Measurements from ENCODE around the gene TMBIM1.

GRCh38 chr2:218271487-218271797 is 20.9 kb downstream of the TMBIM1 start:
- TF ChIP-seq EP300 (IDR thresholded peaks at IDR 0.05), result no peak
- TF ChIP-seq, protein P1, sequence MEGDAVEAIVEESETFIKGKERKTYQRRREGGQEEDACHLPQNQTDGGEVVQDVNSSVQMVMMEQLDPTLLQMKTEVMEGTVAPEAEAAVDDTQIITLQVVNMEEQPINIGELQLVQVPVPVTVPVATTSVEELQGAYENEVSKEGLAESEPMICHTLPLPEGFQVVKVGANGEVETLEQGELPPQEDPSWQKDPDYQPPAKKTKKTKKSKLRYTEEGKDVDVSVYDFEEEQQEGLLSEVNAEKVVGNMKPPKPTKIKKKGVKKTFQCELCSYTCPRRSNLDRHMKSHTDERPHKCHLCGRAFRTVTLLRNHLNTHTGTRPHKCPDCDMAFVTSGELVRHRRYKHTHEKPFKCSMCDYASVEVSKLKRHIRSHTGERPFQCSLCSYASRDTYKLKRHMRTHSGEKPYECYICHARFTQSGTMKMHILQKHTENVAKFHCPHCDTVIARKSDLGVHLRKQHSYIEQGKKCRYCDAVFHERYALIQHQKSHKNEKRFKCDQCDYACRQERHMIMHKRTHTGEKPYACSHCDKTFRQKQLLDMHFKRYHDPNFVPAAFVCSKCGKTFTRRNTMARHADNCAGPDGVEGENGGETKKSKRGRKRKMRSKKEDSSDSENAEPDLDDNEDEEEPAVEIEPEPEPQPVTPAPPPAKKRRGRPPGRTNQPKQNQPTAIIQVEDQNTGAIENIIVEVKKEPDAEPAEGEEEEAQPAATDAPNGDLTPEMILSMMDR (IDR thresholded peaks at IDR 0.05), result no peak

All from stomach (tissue), 4 donors.